DOHH2 (cell line): ENCODE data around the gene DOCK11.

ENCODE experiments used
- CTCF ChIP-seq: fragments of 200-600 bp; sonication (generic); IDR thresholded peaks from one replicate; pipeline ENCODE4 v1.5.1; 2014; ENCODE audit warnings: antibody characterized with exemption, mild to moderate bottlenecking, low read depth, low read length; ENCODE audit not compliant: poor library complexity, severe bottlenecking
- EZH2phosphoT487 ChIP-seq: fragments of 200-600 bp; sonication (generic); IDR thresholded peaks from 2 replicates; pipeline ENCODE4 v1.6.1; 2017; ENCODE audit warnings: borderline replicate concordance, mild to moderate bottlenecking, antibody characterized with exemption, low read length, moderate library complexity, mixed read lengths

GRCh38 chrX:118633530-118633929 lies 137.9 kb downstream of the DOCK11 start:
- no peak for TF ChIP-seq CTCF
- no peak for TF ChIP-seq EZH2phosphoT487
